Mononuclear cell (primary cell): Measurements from ENCODE around the gene EFHC2. TPM values are rescaled to one million over a fixed set of nuclear protein-coding genes. Genes with fewer than 3 reads are reported as not detected.

Source experiments
- H3K27me3 ChIP-seq: 2 replicates; pipeline ENCODE4 v1.6.0; 2011; ENCODE audit warnings: low read length, control low read depth; ENCODE audit not compliant: insufficient read depth
- H3K4me1 ChIP-seq: 2 replicates; pipeline ENCODE4 v1.5.1; 2011; ENCODE audit warnings: mild to moderate bottlenecking, low read length, control low read depth; ENCODE audit not compliant: insufficient read depth
- H3K4me3 ChIP-seq: 2 replicates; pipeline ENCODE4 v1.5.1; 2011; ENCODE audit warnings: mild to moderate bottlenecking, low read length, moderate library complexity
- H3K9me3 ChIP-seq: 2 replicates; pipeline ENCODE4 v1.5.1; 2011; ENCODE audit warnings: low read depth, mild to moderate bottlenecking, control low read depth, low read length
- total RNA-seq: library from RNA; depleted of rRNA; stranded (reverse); fragments of >200 nt; gene quantifications from one replicate; pipeline ENCODE4 v1.2.3, GENCODE V29; 2012

EFHC2 gene
- total RNA-seq, 1 donor: 6.1 TPM

- H3K9me3 ChIP-seq: no peaks in the 10 kb centered on the region
- H3K27me3 ChIP-seq: no peaks in the 10 kb centered on the region
- no peak overlapping the region for H3K4me3 ChIP-seq
- peaks cover 7% of the 10 kb centered on the region for H3K4me1 ChIP-seq
Measured at GRCh38 chrX:44314259-44314734, 29.2 kb downstream of the EFHC2 start.

GRCh38 chrX:44312421-44312820 lies 31.1 kb downstream of the EFHC2 start:
- Histone ChIP-seq H3K4me1 (peaks cover 7% of the 10 kb centered on the region), H3K27me3 (no peaks in the 10 kb centered on the region), H3K4me3 (no peak overlapping the region), H3K9me3 (no peaks in the 10 kb centered on the region)

GRCh38 chrX:44310227-44310626 lies 33.2 kb downstream of the EFHC2 start:
- Histone ChIP-seq H3K27me3 (no peaks in the 10 kb centered on the region), H3K4me1 (peaks cover 7% of the 10 kb centered on the region), H3K4me3 (no peak overlapping the region), H3K9me3 (no peaks in the 10 kb centered on the region)

- Histone ChIP-seq H3K4me1 (no peaks in the 10 kb centered on the region), H3K27me3 (no peaks in the 10 kb centered on the region), H3K4me3 (no peak overlapping the region), H3K9me3 (no peaks in the 10 kb centered on the region)
Measured at GRCh38 chrX:44308869-44309268, 34.6 kb downstream of the EFHC2 start.

GRCh38 chrX:44306356-44306755 lies 37.1 kb downstream of the EFHC2 start:
- no peaks in the 10 kb centered on the region for H3K4me1 ChIP-seq
- H3K4me3 ChIP-seq: no peak overlapping the region
- no peaks in the 10 kb centered on the region for H3K9me3 ChIP-seq
- no peaks in the 10 kb centered on the region for H3K27me3 ChIP-seq

GRCh38 chrX:44305921-44306320 lies 37.6 kb downstream of the EFHC2 start:
- no peak overlapping the region for H3K4me3 ChIP-seq
- no peaks in the 10 kb centered on the region for H3K27me3 ChIP-seq
- H3K9me3 ChIP-seq: no peaks in the 10 kb centered on the region
- H3K4me1 ChIP-seq: no peaks in the 10 kb centered on the region

- H3K9me3 ChIP-seq: no peaks in the 10 kb centered on the region
- H3K4me1 ChIP-seq: no peaks in the 10 kb centered on the region
- H3K27me3 ChIP-seq: no peaks in the 10 kb centered on the region
- H3K4me3 ChIP-seq: no peak overlapping the region
Measured at GRCh38 chrX:44303119-44303518, 40.4 kb downstream of the EFHC2 start.

- Histone ChIP-seq H3K27me3 (no peaks in the 10 kb centered on the region), H3K9me3 (no peaks in the 10 kb centered on the region), H3K4me1 (no peaks in the 10 kb centered on the region), H3K4me3 (no peak overlapping the region)
Measured at GRCh38 chrX:44299177-44299576, 44.3 kb downstream of the EFHC2 start.

GRCh38 chrX:44291468-44292092 lies 51.9 kb downstream of the EFHC2 start:
- no peaks in the 10 kb centered on the region for H3K4me1 ChIP-seq
- H3K27me3 ChIP-seq: no peaks in the 10 kb centered on the region
- no peaks in the 10 kb centered on the region for H3K9me3 ChIP-seq
- no peak overlapping the region for H3K4me3 ChIP-seq

- Histone ChIP-seq H3K4me3 (no peak overlapping the region), H3K27me3 (no peaks in the 10 kb centered on the region), H3K4me1 (no peaks in the 10 kb centered on the region), H3K9me3 (no peaks in the 10 kb centered on the region)
Measured at GRCh38 chrX:44290718-44291117, 52.8 kb downstream of the EFHC2 start.

GRCh38 chrX:44282753-44283152 lies 60.7 kb downstream of the EFHC2 start:
- Histone ChIP-seq H3K9me3 (no peaks in the 10 kb centered on the region), H3K4me3 (no peak overlapping the region), H3K4me1 (no peaks in the 10 kb centered on the region), H3K27me3 (no peaks in the 10 kb centered on the region)

- H3K27me3 ChIP-seq: no peaks in the 10 kb centered on the region
- H3K4me3 ChIP-seq: no peak overlapping the region
- no peaks in the 10 kb centered on the region for H3K9me3 ChIP-seq
- H3K4me1 ChIP-seq: no peaks in the 10 kb centered on the region
Measured at GRCh38 chrX:44280116-44280515, 63.4 kb downstream of the EFHC2 start.

GRCh38 chrX:44274096-44274495 lies 69.4 kb downstream of the EFHC2 start:
- H3K27me3 ChIP-seq: no peaks in the 10 kb centered on the region
- H3K9me3 ChIP-seq: no peaks in the 10 kb centered on the region
- H3K4me3 ChIP-seq: no peak overlapping the region
- no peaks in the 10 kb centered on the region for H3K4me1 ChIP-seq

GRCh38 chrX:44267861-44268260 lies 75.6 kb downstream of the EFHC2 start:
- Histone ChIP-seq H3K4me1 (peaks cover 4% of the 10 kb centered on the region), H3K27me3 (no peaks in the 10 kb centered on the region), H3K9me3 (no peaks in the 10 kb centered on the region), H3K4me3 (no peak overlapping the region)

- Histone ChIP-seq H3K9me3 (no peaks in the 10 kb centered on the region), H3K27me3 (peaks cover under 1% of the 10 kb centered on the region), H3K4me1 (peaks cover 4% of the 10 kb centered on the region), H3K4me3 (no peak overlapping the region)
Measured at GRCh38 chrX:44267116-44267515, 76.4 kb downstream of the EFHC2 start.

- H3K4me1 ChIP-seq: peaks cover 4% of the 10 kb centered on the region
- no peaks in the 10 kb centered on the region for H3K9me3 ChIP-seq
- no peak overlapping the region for H3K4me3 ChIP-seq
- H3K27me3 ChIP-seq: peaks cover 8% of the 10 kb centered on the region
Measured at GRCh38 chrX:44265559-44265958, 77.9 kb downstream of the EFHC2 start.
